Measurements from ENCODE around the gene RAF1. TPM values are rescaled to one million over a fixed set of nuclear protein-coding genes. Genes with fewer than 3 reads are reported as not detected.
"Not testable (repeated sequence)": the region's sequence is repeated elsewhere in the genome, so short reads cannot be mapped to it uniquely, and the experiment has no call there.

RAF1 gene
- total and polyA plus RNA-seq, 10 donors, result 31.6 to 153 (median 110) TPM

DNA sequence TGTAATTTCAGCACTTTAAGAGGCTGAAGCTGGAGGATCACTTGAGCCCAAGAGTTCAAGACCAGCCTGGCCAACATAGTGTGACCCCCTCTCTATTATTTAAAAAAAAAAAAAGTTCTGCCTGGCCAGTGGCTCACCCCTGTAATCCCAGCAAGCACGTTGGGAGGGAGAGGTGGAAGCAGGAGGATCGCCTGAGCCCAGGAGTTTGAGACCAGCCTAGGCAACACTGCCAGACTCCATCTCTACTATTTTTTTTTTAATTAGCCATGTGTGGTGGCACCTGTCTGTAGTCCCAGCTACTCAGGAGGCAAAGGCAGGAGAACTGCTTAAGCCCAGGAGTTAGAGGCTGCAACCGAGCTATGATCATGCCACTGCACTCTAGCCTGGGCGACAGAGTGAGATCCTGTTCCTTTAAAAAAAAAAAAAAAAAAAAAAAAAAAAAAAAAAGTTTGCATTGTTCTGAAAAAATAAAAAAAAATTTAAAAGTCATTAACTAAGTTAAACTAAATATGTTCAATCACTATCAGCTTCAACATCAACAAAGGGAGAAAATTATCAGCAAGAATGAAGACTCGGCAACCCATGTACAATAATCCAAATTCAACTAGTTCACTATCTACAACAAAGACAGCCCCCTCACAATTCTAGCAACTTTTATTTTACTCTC is 1.9 kb downstream of the RAF1 start:
- Histone ChIP-seq H3K4me1 (peaks cover 25 to 67% (median 62%) of the 10 kb centered on the region in 6 donors), H3K27me3 (replicated peaks in 1 of 7) (no peaks in the 10 kb centered on the region), H3K4me3 (peak overlapping the region; percentile 62 to 92 (median 80)), H3K27ac (peak overlapping the region; percentile 95 to 100 (median 100)), H3K9me3 (no peaks in the 10 kb centered on the region), H3K36me3 (no peaks in the 10 kb centered on the region)
- intact Hi-C loops (cut with DNase I; ENCODE audit: low total_unique reads), result loop anchor here (10.0 kb wide), 1 partner anchor 107 kb away; the partner anchor contains the start of gene MKRN2
- WGBS, 5 donors, result 23 to 40% (median 29%) methylated on average over 5 of the region's 5 CpGs
- DNase-seq, result peak; percentile 29
- TF ChIP-seq POLR2AphosphoS5 (IDR thresholded peaks at IDR 0.05) (no peak), CTCF (IDR thresholded peaks at IDR 0.05 in 8 of 11, conservative IDR thresholded peaks at IDR 0.05 in 3 of 11) (no peak), POLR2A (IDR thresholded peaks at IDR 0.05) (no peak)

GRCh38 chr3:12661375-12661774 is 2.5 kb downstream of the RAF1 start:
- peaks cover 30 to 74% (median 69%) of the 10 kb centered on the region in 6 donors for H3K4me1 ChIP-seq
- not testable (repeated sequence) for H3K27me3 ChIP-seq (replicated peaks in 1 of 7); H3K9me3 ChIP-seq; H3K36me3 ChIP-seq
- H3K27ac ChIP-seq, result peak overlapping the region in 2 of 8 donors; percentile 95 to 100
- DNase-seq, result peak; percentile 58
- peak overlapping the region in 3 of 8 donors; percentile 81 to 92 (median 81) for H3K4me3 ChIP-seq
- WGBS, 5 donors, result 73 to 92% (median 83%) methylated on average over 13 of the region's 13 CpGs
- intact Hi-C loops (cut with DNase I; ENCODE audit: low total_unique reads), result loop anchor here (10.0 kb wide), 1 partner anchor 107 kb away; the partner anchor contains the start of gene MKRN2

DNA sequence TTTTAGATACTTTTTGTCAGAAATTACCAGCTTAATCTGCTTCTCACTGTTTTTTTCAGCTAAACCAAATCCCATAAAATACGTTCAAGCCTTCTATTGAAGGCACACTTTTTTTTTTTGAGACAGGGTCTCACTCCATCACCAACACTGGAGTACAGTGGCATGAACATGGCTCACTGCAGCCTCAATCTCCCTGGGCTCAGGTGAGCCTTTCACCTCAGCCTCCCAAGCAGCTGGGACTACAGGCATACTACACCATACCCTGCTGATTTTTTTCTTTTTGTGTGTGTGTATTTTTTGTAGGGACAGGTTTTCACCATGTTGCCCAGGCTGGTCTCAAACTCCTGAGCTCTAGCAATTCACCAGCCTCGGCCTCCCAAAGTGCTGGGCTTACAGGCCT is 3.7 kb downstream of the RAF1 start:
- TF ChIP-seq CTCF (IDR thresholded peaks at IDR 0.05 in 8 of 11, conservative IDR thresholded peaks at IDR 0.05 in 3 of 11) (no peak), POLR2A (IDR thresholded peaks at IDR 0.05) (no peak), POLR2AphosphoS5 (IDR thresholded peaks at IDR 0.05) (no peak)
- peak; percentile 47 for DNase-seq
- Histone ChIP-seq H3K27ac (peak overlapping the region in 2 of 8 donors; percentile 26 to 42), H3K27me3 (replicated peaks in 1 of 7) (no peaks in the 10 kb centered on the region), H3K4me1 (peaks cover 34 to 86% (median 79%) of the 10 kb centered on the region in 6 donors), H3K36me3 (peaks cover 0 to 3% (median 0%) of the 10 kb centered on the region in 6 donors), H3K4me3 (no peak overlapping the region), H3K9me3 (no peaks in the 10 kb centered on the region)
- intact Hi-C loops (cut with DNase I; ENCODE audit: low total_unique reads), result loop anchor here (10.0 kb wide), 1 partner anchor 105 kb away; the partner anchor contains the start of gene MKRN2
- 70 to 86% (median 80%) methylated on average over 2 of the region's 2 CpGs for WGBS, 5 donors

DNA sequence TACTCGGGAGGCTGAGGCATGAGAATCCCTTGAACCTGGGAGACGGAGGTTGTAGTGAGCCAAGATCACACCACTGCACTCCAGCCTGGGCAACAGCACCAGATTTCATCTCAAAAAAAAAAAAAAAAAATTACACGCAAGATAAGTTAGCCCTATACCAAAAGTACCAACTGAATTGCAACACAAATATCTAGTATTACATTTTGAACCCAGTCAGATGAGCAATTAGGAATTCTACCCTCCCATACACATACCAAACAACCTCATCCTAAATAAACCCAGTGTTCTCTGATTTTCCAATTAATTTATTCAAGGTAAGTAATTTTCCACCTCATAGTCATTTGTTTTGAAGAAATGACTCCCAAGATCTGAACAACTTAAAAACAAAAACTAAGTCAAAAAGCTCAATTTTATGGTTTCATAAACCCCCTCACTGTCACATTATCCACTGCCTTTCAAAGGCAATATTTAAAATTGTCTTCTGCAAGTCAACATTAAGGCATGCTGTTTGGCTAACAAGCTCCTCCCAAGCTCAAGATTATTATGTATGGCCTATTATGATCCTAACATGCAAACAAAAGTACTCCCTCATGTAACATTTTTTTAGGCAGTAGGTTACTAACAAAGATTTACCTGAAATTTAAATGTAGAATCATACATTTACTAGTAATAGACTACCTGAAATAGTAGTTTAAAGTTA is 4.5 kb downstream of the RAF1 start:
- peak overlapping the region in 4 of 8 donors; percentile 8 to 33 (median 18) for H3K27ac ChIP-seq
- intact Hi-C loops (cut with DNase I; ENCODE audit: low total_unique reads), result loop anchor here (10.0 kb wide), 1 partner anchor 105 kb away; the partner anchor contains the start of gene MKRN2
- 83 to 96% (median 91%) methylated on average over 1 to 3 of the region's 3 CpGs for WGBS, 5 donors

More for the DNA sequence above, 4.5 kb downstream of the RAF1 start:
- TF ChIP-seq POLR2A (IDR thresholded peaks at IDR 0.05), result no peak
- no peak for TF ChIP-seq CTCF (IDR thresholded peaks at IDR 0.05 in 8 of 11, conservative IDR thresholded peaks at IDR 0.05 in 3 of 11)
- no peak for TF ChIP-seq POLR2AphosphoS5 (IDR thresholded peaks at IDR 0.05)
- H3K9me3 ChIP-seq, result no peaks in the 10 kb centered on the region
- peaks cover 0 to 3% (median 0%) of the 10 kb centered on the region in 6 donors for H3K36me3 ChIP-seq
- no peak overlapping the region for H3K4me3 ChIP-seq
- no peak for DNase-seq
- H3K27me3 ChIP-seq (replicated peaks in 1 of 7), result no peaks in the 10 kb centered on the region
- peaks cover 34 to 86% (median 79%) of the 10 kb centered on the region in 6 donors for H3K4me1 ChIP-seq

Data from spleen (tissue), 11 donors.